ENCODE measurements around the gene TNFRSF11A. TPM values are rescaled to one million over a fixed set of nuclear protein-coding genes. Genes with fewer than 3 reads are reported as not detected.

Gene TNFRSF11A
- total RNA-seq (2022; extraction: Qiagen RNA extraction): 4.9 to 7.1 TPM (median 6.5 TPM) in 5 replicates

GRCh38 chr18:62324917-62325805 lies at the start of gene TNFRSF11A:
TSS of gene TNFRSF11A (plus strand) at chr18:62325310. CDS start at chr18:62325353, 43 bp downstream.

Other genes starting within 250 kb of the TNFRSF11A start
- 7.6 to 9.8 TPM (median 8.7 TPM) in 5 replicates for gene PIGN, start 138.3 kb upstream of the TNFRSF11A start, total RNA-seq (2022; extraction: Qiagen RNA extraction)
- 10.7 to 14.9 TPM (median 13.0 TPM) in 5 replicates for gene RELCH, start 138.1 kb upstream of the TNFRSF11A start, total RNA-seq (2022; extraction: Qiagen RNA extraction)
- 8.3 to 9.7 TPM (median 9.2 TPM) in 5 replicates for gene ZCCHC2, start 197.7 kb downstream of the TNFRSF11A start, total RNA-seq (2022; extraction: Qiagen RNA extraction)

Measured in A549 treated with AZD2906 at 1 μM for 4 hours (cell line).